ENCODE measurements around the gene EZR. TPM values are rescaled to one million over a fixed set of nuclear protein-coding genes. Genes with fewer than 3 reads are reported as not detected.

The EZR gene
- total and polyA plus RNA-seq, 2 of the 13 experiments (the other 11 are each of a cell fraction or from before 2014, with no cell fraction given): 34.7 to 60.3 TPM

DNA sequence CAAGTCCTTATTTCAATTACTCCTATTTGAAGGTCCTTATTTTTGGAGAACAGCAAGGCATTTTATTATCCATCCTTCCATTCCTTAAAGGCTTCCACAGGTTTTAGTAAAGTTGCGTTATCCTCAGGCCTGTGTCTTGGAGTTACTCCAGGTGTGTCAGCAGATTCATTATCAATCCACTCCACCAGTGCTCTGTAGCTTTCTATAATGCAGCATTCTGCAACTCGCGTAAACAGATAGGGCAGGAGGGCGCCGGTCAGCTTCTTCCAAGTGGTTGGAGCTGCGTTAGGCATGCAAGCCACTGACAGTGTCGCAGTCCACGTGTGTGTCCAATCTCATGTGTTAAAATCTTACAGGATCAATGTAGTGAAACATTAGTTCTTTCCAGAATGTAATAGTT is 93.5 kb downstream of the EZR start:
- CTCF ChIA-PET (ENCODE audit: low intra/inter-chr PET ratio, low total read pairs): no interaction called here
- H3K36me3 ChIP-seq (replicated peaks in 1 of 2; ENCODE audit: control insufficient read depth in 1 of 2, insufficient read depth in 2 of 2, low read length in 2 of 2): no peaks in the 10 kb centered on the region
- no peaks in the 10 kb centered on the region; the same call in 1 of the 2 replicates for H4K20me1 ChIP-seq (ENCODE audit: insufficient read depth, low read length)
- intact Hi-C loops (cut with micrococcal nuclease; ENCODE audit: unreplicated experiment) (no loop called here), in situ Hi-C loops (cut with HindIII; ENCODE audit: extremely low pct_ligation_motif_present, low pct_unique_long_range_greater_than_20kb) (no loop called here)
- H3K79me2 ChIP-seq (ENCODE audit: insufficient read depth, low read length): no peaks in the 10 kb centered on the region
- WGBS (ENCODE audit: low lambda C conversion rate): 73% methylated on average over 8 of the region's 8 CpGs
- no peak for DNase-seq (ENCODE audit: low spot score)
- no TSS peak for BruUV-seq (replicated peaks)
- TF ChIP-seq ZNF619 (CRISPR knock-in tag; IDR thresholded peaks at IDR 0.05) (no peak), ATF7 (IDR thresholded peaks at IDR 0.05) (no peak), ATF7 (CRISPR knock-in tag; IDR thresholded peaks at IDR 0.05) (no peak)
- no peak overlapping the region for H3K4me3 ChIP-seq (replicated peaks in 1 of 3; ENCODE audit: insufficient read depth in 1 of 3, low read depth in 2 of 3, low read length in 3 of 3)
- no peak overlapping the region for H2AFZ ChIP-seq (ENCODE audit: low read length)
- no peak overlapping the region for H3K9ac ChIP-seq (ENCODE audit: insufficient read depth, low read depth, low read length)
- peaks cover 0 to 5% of the 10 kb centered on the region in 2 experiments; a peak in 2 of 5 replicates for H3K27me3 ChIP-seq (ENCODE audit: control insufficient read depth in 1 of 2, insufficient read depth in 2 of 2, low read length in 2 of 2)
- no peak for ATAC-seq
- H3K9me3 ChIP-seq (ENCODE audit: low read length): no peaks in the 10 kb centered on the region
- H3K4me1 ChIP-seq (ENCODE audit: insufficient read depth, low read length): peaks cover 11% of the 10 kb centered on the region
- FAIRE-seq: no peak
- POLR2A ChIA-PET: no interaction called here
- H3K27ac ChIP-seq (ENCODE audit: extremely low read length, insufficient read depth, low read length): no peak overlapping the region
- no peak overlapping the region for H3K4me2 ChIP-seq (ENCODE audit: low read depth, low read length)

DNA sequence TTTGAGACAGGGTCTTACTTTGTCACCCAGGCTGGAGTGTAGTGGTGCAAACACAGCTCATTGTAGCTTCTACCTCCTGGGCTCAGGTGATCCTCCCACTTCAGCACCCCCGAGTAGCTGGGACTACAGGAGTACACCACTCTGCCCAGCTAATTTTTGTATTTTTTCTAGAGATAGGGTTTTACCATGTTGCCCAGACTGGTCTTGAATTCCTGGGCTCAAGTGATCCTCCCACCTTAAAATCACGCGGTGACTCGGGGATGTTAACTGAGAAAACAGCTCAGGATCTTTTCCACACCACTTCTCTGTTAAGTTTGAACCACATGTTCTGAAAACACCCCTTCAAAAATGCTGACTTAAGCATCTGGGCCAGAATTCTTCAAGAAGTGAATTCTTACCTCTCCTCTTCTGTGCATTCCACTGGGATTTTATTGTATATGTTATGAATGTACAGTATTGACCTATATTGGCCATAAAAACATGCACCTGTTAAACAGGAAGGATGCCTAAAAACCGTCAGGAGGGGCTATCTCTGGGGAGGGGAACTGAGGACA is 96.9 kb downstream of the EZR start:
- Histone ChIP-seq H3K27me3 (ENCODE audit: control insufficient read depth in 1 of 2, insufficient read depth in 2 of 2, low read length in 2 of 2) (peaks cover 0 to 5% of the 10 kb centered on the region in 2 experiments; a peak in 2 of 5 replicates), H4K20me1 (ENCODE audit: insufficient read depth, low read length) (no peaks in the 10 kb centered on the region; the same call in 1 of the 2 replicates), H3K79me2 (ENCODE audit: insufficient read depth, low read length) (no peaks in the 10 kb centered on the region), H3K4me1 (ENCODE audit: insufficient read depth, low read length) (peaks cover 11% of the 10 kb centered on the region), H3K4me3 (replicated peaks in 1 of 3; ENCODE audit: insufficient read depth in 1 of 3, low read depth in 2 of 3, low read length in 3 of 3) (no peak overlapping the region), H3K4me2 (ENCODE audit: low read depth, low read length) (no peak overlapping the region), H3K36me3 (replicated peaks in 1 of 2; ENCODE audit: control insufficient read depth in 1 of 2, insufficient read depth in 2 of 2, low read length in 2 of 2) (no peaks in the 10 kb centered on the region), H3K27ac (ENCODE audit: extremely low read length, insufficient read depth, low read length) (no peak overlapping the region), H2AFZ (ENCODE audit: low read length) (no peak overlapping the region), H3K9me3 (ENCODE audit: low read length) (no peaks in the 10 kb centered on the region), H3K9ac (ENCODE audit: insufficient read depth, low read depth, low read length) (no peak overlapping the region)
- intact Hi-C loops (cut with micrococcal nuclease; ENCODE audit: unreplicated experiment) (no loop called here), in situ Hi-C loops (cut with HindIII; ENCODE audit: extremely low pct_ligation_motif_present, low pct_unique_long_range_greater_than_20kb) (loop anchor here (25.0 kb wide), 1 partner anchor 390 kb away; no protein-coding TSS in a partner anchor)
- ChIA-PET CTCF (ENCODE audit: low intra/inter-chr PET ratio, low total read pairs) (no interaction called here), POLR2A (no interaction called here)
- BruUV-seq (replicated peaks): no TSS peak
- FAIRE-seq (no peak), ATAC-seq (no peak), DNase-seq (ENCODE audit: low spot score) (no peak)
- WGBS (ENCODE audit: low lambda C conversion rate): 51% methylated on average over 5 of the region's 5 CpGs
- TF ChIP-seq TARDBP (CRISPR knock-in tag; IDR thresholded peaks at IDR 0.05) (no peak), MAFF (IDR thresholded peaks at IDR 0.05; ENCODE audit: low read depth, low read length) (peak; percentile 87), MAFK (conservative IDR thresholded peaks at IDR 0.05 in 1 of 2, IDR thresholded peaks at IDR 0.05 in 1 of 2; ENCODE audit: low read length in 2 of 2) (peak; percentile 89 to 96), ZNF383 (CRISPR knock-in tag; IDR thresholded peaks at IDR 0.05; ENCODE audit: borderline replicate concordance) (no peak)
- TF ChIP-seq, protein P1, sequence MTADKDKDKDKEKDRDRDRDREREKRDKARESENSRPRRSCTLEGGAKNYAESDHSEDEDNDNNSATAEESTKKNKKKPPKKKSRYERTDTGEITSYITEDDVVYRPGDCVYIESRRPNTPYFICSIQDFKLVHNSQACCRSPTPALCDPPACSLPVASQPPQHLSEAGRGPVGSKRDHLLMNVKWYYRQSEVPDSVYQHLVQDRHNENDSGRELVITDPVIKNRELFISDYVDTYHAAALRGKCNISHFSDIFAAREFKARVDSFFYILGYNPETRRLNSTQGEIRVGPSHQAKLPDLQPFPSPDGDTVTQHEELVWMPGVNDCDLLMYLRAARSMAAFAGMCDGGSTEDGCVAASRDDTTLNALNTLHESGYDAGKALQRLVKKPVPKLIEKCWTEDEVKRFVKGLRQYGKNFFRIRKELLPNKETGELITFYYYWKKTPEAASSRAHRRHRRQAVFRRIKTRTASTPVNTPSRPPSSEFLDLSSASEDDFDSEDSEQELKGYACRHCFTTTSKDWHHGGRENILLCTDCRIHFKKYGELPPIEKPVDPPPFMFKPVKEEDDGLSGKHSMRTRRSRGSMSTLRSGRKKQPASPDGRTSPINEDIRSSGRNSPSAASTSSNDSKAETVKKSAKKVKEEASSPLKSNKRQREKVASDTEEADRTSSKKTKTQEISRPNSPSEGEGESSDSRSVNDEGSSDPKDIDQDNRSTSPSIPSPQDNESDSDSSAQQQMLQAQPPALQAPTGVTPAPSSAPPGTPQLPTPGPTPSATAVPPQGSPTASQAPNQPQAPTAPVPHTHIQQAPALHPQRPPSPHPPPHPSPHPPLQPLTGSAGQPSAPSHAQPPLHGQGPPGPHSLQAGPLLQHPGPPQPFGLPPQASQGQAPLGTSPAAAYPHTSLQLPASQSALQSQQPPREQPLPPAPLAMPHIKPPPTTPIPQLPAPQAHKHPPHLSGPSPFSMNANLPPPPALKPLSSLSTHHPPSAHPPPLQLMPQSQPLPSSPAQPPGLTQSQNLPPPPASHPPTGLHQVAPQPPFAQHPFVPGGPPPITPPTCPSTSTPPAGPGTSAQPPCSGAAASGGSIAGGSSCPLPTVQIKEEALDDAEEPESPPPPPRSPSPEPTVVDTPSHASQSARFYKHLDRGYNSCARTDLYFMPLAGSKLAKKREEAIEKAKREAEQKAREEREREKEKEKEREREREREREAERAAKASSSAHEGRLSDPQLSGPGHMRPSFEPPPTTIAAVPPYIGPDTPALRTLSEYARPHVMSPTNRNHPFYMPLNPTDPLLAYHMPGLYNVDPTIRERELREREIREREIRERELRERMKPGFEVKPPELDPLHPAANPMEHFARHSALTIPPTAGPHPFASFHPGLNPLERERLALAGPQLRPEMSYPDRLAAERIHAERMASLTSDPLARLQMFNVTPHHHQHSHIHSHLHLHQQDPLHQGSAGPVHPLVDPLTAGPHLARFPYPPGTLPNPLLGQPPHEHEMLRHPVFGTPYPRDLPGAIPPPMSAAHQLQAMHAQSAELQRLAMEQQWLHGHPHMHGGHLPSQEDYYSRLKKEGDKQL (CRISPR knock-in tag; IDR thresholded peaks at IDR 0.05; ENCODE audit: low read depth): no peak
- TF ChIP-seq, protein P2, sequence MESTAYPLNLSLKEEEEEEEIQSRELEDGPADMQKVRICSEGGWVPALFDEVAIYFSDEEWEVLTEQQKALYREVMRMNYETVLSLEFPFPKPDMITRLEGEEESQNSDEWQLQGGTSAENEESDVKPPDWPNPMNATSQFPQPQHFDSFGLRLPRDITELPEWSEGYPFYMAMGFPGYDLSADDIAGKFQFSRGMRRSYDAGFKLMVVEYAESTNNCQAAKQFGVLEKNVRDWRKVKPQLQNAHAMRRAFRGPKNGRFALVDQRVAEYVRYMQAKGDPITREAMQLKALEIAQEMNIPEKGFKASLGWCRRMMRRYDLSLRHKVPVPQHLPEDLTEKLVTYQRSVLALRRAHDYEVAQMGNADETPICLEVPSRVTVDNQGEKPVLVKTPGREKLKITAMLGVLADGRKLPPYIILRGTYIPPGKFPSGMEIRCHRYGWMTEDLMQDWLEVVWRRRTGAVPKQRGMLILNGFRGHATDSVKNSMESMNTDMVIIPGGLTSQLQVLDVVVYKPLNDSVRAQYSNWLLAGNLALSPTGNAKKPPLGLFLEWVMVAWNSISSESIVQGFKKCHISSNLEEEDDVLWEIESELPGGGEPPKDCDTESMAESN (CRISPR knock-in tag; conservative IDR thresholded peaks at IDR 0.05): no peak
- TF ChIP-seq, protein P3, sequence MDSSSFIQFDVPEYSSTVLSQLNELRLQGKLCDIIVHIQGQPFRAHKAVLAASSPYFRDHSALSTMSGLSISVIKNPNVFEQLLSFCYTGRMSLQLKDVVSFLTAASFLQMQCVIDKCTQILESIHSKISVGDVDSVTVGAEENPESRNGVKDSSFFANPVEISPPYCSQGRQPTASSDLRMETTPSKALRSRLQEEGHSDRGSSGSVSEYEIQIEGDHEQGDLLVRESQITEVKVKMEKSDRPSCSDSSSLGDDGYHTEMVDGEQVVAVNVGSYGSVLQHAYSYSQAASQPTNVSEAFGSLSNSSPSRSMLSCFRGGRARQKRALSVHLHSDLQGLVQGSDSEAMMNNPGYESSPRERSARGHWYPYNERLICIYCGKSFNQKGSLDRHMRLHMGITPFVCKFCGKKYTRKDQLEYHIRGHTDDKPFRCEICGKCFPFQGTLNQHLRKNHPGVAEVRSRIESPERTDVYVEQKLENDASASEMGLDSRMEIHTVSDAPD (CRISPR knock-in tag; IDR thresholded peaks at IDR 0.05): no peak
